PC-9 (cell line): ENCODE measurements around the gene GLS.

Source experiments
- CTCF ChIP-seq: fragments of 200-600 bp; sonication (generic); conservative IDR thresholded peaks from 2 replicates; pipeline ENCODE4 v1.6.1; 2017; ENCODE audit warnings: mixed run types, antibody characterized with exemption, mild to moderate bottlenecking, moderate library complexity
- EZH2 ChIP-seq: fragments of 200-600 bp; sonication (generic); IDR thresholded peaks from 2 replicates; pipeline ENCODE4 v1.8.0; 2017; ENCODE audit warnings: antibody characterized with exemption, low read depth

GRCh38 chr2:190999058-190999457, 118.4 kb downstream of the GLS start:
- no peak for TF ChIP-seq CTCF
- no peak for TF ChIP-seq EZH2
